ENCODE data around the gene NRXN3. TPM values are rescaled to one million over a fixed set of nuclear protein-coding genes. Genes with fewer than 3 reads are reported as not detected.
A peak's percentile ranks its signal among the peaks of the same experiment; 100 is the strongest.

The NRXN3 gene
- total RNA-seq, 2 experiments from 2014 or later: not detected

DNA sequence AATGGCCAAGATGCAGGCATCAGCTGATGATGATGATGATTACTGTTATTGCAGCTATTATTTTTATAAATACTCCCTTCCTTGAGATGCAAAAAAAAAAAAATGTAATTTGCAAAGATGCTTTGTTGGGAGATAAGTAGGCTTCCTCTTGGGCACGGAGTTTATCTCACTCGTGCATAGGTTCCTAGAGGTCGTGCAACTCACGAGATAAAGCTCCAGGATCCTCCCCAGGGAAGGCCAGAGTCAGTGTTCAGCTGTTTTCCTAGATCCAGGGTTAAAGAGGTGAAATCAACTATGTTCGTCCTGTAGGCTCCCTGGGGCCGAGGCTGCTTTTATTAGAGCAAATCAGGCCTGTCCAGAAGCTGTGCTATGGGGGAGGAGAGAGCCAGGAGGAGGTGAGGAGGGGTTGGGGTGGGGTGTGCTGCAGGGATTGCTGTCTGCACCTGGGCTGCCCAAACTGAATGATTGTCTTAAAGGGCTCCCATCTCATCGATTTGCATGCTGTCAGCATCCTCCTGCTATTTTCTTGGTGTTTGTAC, 270.3 kb downstream of the NRXN3 start:
- ChIA-PET POLR2A (no interaction called here), CTCF (interaction anchor here (1.0 kb wide), 1 partner anchor 8 kb away, joined by 3 read pairs; no protein-coding TSS in a partner anchor)
- DNase-seq: no peak
- Mint-ChIP-seq H3K27ac (no peak overlapping the region), H3K36me3 (ENCODE audit: low read depth) (no peaks in the 10 kb centered on the region), H3K27me3 (no peaks in the 10 kb centered on the region), H3K4me1 (no peaks in the 10 kb centered on the region), H3K4me3 (no peak overlapping the region), H3K9me3 (no peaks in the 10 kb centered on the region)

DNA sequence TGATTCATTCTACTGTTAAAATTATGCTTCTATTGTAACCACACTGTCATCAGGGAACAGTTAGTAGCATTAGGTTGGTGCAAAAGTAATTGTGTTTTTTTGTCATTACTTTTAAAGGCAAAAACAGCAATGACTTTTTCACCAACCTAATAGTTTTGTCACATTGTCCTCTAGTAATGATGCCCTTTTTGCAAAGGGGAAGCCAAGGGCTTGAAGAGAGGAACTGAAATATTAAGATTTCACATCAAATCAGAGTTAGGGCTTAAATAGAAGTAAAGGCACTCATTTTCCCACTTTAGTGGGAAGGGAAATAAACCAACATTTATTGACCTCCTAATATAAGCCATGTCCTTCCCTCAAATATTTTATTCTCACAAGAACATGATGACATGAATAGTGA, 273.7 kb downstream of the NRXN3 start:
- no peak for DNase-seq
- POLR2A ChIA-PET: no interaction called here
- Mint-ChIP-seq H3K27ac (no peak overlapping the region), H3K36me3 (ENCODE audit: low read depth) (no peaks in the 10 kb centered on the region), H3K9me3 (no peaks in the 10 kb centered on the region), H3K4me3 (no peak overlapping the region), H3K4me1 (no peaks in the 10 kb centered on the region), H3K27me3 (no peaks in the 10 kb centered on the region)
- CTCF ChIA-PET: no interaction called here

DNA sequence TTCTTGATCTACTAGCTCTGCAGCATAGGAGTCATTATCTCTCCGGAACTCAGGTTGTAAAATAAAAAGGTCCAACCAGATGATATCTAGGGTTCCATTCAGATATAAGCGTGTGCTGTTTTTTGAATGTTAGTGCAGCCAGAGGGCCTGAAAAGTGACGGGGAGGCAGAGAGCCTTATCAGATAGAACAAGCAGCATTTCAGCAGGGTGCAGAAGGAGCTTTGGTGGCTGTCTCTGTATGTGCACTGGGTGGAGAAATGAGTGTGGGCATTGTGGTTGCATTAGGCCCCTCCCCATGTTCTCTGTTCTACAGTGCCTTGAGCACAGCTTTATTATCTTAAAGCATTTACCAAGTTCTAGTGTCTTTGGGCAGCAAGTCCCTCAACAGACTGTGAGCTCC, 275.1 kb downstream of the NRXN3 start:
- DNase-seq: no peak
- H3K27ac Mint-ChIP-seq: no peak overlapping the region
- no peaks in the 10 kb centered on the region for H3K4me1 Mint-ChIP-seq
- CTCF ChIA-PET: interaction anchor here (1.4 kb wide), 1 partner anchor 121 kb away, joined by 4 read pairs; no protein-coding TSS in a partner anchor
- no peaks in the 10 kb centered on the region for H3K27me3 Mint-ChIP-seq
- H3K36me3 Mint-ChIP-seq (ENCODE audit: low read depth): no peaks in the 10 kb centered on the region
- no peaks in the 10 kb centered on the region for H3K9me3 Mint-ChIP-seq
- H3K4me3 Mint-ChIP-seq: no peak overlapping the region
- POLR2A ChIA-PET: no interaction called here

DNA sequence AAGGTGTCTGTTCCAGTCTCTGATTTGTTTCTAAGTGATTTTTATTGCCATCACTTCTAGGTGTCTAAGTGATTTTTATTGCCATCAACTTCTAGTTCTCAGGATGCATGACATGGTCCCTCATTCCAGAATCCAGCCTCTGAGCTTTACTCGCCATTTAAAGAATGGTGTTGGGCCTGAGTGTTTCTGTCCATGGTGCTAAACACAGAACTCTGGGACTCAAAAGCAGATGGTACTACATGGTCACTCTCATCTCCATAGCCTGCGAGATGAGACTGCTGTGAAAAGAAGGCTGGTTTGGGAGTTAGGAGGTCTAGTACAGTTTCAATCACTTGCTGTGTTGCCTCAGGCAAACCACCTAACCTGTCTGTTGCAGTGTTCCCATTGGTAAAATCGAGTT, 276.6 kb downstream of the NRXN3 start:
- no peaks in the 10 kb centered on the region for H3K36me3 Mint-ChIP-seq (ENCODE audit: low read depth)

DNA sequence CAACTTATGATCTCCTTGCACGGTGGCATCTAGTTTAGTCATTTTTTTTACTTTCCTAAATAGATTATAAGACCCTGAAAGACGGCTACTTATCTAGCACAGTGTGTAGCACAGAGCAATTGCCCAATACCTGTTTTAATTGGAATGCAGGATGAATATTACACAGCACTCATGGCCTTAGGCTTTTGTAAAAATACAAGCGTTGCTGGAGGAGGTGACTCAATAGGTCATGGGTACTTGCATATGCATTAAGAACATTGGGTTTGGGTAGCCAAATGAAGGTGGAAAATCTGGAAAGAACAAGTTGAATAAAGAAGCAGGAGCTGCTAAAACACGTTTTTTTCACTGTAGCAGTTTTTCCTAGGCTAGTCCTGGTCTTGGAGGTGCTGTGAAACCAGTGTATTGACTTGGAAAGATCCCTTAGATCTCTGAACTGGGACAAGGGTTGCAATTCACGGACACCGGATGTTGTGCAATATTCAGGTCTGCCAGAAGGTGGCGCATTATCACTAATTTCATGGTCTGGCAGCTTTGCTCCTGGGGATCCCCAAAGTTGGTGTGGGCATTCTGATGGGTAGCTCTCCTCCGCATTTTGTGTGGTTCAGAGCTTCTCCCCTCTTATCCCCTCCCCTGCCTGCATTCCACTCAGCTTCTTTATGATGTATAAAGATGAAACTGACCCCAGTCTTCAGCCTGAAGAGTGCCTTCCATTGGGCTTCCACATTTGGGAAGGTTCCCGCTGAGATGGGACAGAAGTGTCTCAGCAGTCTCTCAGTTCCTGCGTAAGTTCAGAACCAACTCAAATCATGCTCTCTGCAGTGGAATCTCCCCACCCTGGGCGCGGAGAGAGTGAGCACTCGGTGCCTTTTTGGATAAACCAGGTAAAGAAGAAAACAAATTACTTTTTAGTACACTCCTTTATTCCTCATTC, 278.3 kb downstream of the NRXN3 start:
- Mint-ChIP-seq H3K27me3 (no peaks in the 10 kb centered on the region), H3K27ac (no peak overlapping the region), H3K36me3 (ENCODE audit: low read depth) (no peaks in the 10 kb centered on the region), H3K4me1 (no peaks in the 10 kb centered on the region), H3K9me3 (no peaks in the 10 kb centered on the region), H3K4me3 (no peak overlapping the region)
- CTCF ChIA-PET: interaction anchor here (0.6 to 1.9 kb wide), 8 partner anchors 9 to 389 kb away, joined by 3 to 8 read pairs (median 4); no protein-coding TSS in a partner anchor
- DNase-seq: peak; percentile 55
- POLR2A ChIA-PET: no interaction called here

More for the DNA sequence above, 276.6 kb downstream of the NRXN3 start:
- Mint-ChIP-seq H3K4me3 (no peak overlapping the region), H3K27ac (no peak overlapping the region), H3K9me3 (no peaks in the 10 kb centered on the region), H3K4me1 (no peaks in the 10 kb centered on the region), H3K27me3 (no peaks in the 10 kb centered on the region)
- CTCF ChIA-PET: no interaction called here
- DNase-seq: no peak
- POLR2A ChIA-PET: no interaction called here

DNA sequence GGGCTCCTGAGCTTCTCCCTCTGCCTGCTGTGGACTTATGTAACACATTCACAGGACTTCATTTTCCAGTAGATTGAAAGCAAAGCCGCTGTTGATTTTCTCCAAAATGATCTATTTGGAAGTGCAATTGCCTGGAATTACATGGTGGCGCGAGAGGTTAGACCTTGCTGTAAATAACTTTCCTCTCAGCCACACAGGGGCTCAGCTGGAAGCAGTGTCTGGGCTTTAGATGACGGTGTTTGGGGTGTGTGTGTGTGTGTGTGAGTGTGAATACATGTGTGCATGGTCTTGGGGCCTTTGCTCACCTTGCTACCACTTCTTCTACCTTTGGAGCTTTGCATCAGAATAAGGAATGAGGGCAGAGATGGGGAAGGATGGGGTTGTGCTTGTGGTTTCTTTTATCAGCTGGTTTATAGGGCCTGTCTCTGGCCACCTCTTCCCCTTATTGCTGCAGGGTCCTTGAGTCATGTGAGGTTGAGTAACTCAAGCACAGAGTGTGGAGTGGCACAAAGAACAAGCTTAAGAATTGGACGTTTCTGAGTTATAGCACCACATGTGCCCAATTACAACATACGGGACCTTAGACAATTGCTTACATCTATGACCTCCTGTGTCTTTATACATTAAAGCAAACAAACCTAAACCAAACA, 280.6 kb downstream of the NRXN3 start:
- Mint-ChIP-seq H3K36me3 (ENCODE audit: low read depth) (no peaks in the 10 kb centered on the region), H3K4me3 (no peak overlapping the region), H3K27me3 (no peaks in the 10 kb centered on the region), H3K9me3 (no peaks in the 10 kb centered on the region), H3K27ac (no peak overlapping the region), H3K4me1 (no peaks in the 10 kb centered on the region)
- ChIA-PET POLR2A (no interaction called here), CTCF (interaction anchor here (1.2 kb wide), 1 partner anchor 117 kb away, joined by 4 read pairs; no protein-coding TSS in a partner anchor)
- no peak for DNase-seq

DNA sequence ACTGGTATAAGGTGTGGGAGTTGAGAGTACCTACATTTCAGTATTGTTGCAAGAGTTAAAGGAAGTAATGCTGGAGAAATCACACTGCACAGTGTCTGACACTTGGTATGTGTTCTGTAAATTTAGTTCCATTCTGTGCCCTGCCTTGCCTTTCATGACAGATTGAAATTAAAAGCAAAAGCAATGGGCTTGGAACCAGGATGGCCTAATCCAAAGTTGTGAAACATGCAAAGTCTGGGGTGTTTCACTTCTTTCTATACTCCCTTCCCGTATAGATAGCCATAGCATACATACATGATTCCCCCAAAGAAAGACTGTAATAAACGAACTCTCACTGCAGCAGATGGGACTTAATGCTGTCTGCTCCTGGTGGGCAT, 281.1 kb downstream of the NRXN3 start:
- ChIA-PET POLR2A (no interaction called here), CTCF (no interaction called here)
- Mint-ChIP-seq H3K36me3 (ENCODE audit: low read depth) (no peaks in the 10 kb centered on the region), H3K4me1 (no peaks in the 10 kb centered on the region), H3K4me3 (no peak overlapping the region), H3K27ac (no peak overlapping the region), H3K27me3 (no peaks in the 10 kb centered on the region), H3K9me3 (no peaks in the 10 kb centered on the region)
- DNase-seq: no peak

DNA sequence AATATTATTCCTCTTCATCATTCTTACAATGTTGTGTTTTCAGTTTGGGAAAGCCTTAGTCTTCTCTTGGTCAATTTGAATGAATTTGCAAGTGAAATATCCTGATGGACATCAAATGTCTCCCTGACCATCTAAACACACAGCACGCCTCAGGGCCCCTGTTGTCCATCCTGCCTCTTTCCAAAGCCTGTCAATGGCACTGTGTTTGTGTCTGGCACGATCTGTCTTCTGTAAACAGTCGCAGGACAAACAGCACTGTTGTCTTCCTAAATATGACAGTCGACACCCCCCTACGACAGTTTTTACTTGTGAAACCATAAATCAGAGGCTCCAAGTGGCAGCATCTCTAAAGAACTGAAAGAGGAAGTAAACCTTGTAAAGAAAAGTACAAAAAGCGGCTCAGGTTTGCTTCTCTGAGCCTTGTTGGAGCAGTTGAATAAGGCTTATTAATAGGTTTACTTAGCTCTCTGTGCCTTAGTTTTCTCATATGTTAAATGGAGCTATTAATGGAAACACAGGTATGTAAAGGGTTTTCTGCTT, 285.8 kb downstream of the NRXN3 start:
- CTCF ChIA-PET: no interaction called here

DNA sequence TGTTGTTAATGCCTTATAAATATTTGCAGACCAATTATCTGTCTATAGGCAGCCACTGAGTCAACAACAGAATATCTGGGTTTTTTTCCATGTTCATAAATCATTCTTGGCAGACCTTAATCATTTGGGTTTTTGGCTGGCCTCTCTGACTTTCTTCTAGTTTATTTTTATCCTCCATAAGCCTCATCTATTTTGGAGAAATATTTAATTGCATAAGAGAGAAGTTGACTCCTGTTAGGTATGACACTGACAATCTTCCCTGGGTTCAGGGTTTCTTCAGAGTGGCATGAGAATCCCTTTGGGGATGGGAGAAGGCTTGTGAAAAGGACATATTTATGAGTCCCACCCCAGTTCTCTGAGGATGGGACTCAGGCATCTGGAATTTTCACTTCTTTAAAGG, 299.8 kb downstream of the NRXN3 start:
- no peaks in the 10 kb centered on the region for H3K9me3 Mint-ChIP-seq
- DNase-seq: no peak
- ChIA-PET POLR2A (no interaction called here), CTCF (no interaction called here)
- no peaks in the 10 kb centered on the region for H3K27me3 Mint-ChIP-seq
- no peaks in the 10 kb centered on the region for H3K4me1 Mint-ChIP-seq
- no peak overlapping the region for H3K27ac Mint-ChIP-seq
- H3K36me3 Mint-ChIP-seq (ENCODE audit: low read depth): no peaks in the 10 kb centered on the region
- no peak overlapping the region for H3K4me3 Mint-ChIP-seq

More for the DNA sequence above, 285.8 kb downstream of the NRXN3 start:
- Mint-ChIP-seq H3K27ac (no peak overlapping the region), H3K4me3 (no peak overlapping the region), H3K9me3 (no peaks in the 10 kb centered on the region), H3K27me3 (no peaks in the 10 kb centered on the region), H3K36me3 (ENCODE audit: low read depth) (no peaks in the 10 kb centered on the region), H3K4me1 (no peaks in the 10 kb centered on the region)
- DNase-seq: no peak
- POLR2A ChIA-PET: no interaction called here

DNA sequence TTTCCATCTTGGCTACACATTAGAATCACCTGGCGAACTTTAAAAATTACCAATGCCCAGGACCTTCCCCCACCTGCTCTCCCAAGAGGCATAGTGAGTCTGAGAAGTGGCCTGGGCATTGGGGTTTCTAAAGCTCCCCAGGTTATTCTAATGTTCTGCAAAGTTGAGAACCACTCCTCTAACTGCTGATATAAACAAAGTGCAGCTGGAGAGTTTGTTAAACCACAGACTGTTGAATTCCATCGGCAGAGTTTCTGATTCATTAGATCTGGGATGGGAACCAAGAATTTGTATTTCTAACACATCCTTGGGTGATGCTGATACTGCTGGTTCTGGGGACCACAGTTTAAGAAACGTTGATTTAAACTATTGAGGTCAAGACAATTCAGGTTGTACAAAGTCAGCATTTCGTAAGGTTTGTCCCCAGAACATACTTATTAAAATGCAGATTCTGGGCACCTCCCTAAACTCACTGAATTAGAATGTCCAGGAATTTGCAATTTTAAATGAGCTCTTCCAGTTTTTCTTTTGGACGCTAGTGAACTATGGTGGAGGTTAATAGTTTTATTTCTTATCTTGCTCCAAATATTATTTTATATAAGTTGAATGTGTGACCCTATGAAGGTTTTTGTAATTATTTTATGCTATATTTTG, 309.1 kb downstream of the NRXN3 start:
- H3K27me3 Mint-ChIP-seq: no peaks in the 10 kb centered on the region
- ChIA-PET POLR2A (no interaction called here), CTCF (no interaction called here)
- H3K9me3 Mint-ChIP-seq: no peaks in the 10 kb centered on the region
- H3K27ac Mint-ChIP-seq: no peak overlapping the region
- no peak for DNase-seq
- no peaks in the 10 kb centered on the region for H3K36me3 Mint-ChIP-seq (ENCODE audit: low read depth)
- H3K4me1 Mint-ChIP-seq: no peaks in the 10 kb centered on the region
- H3K4me3 Mint-ChIP-seq: no peak overlapping the region

DNA sequence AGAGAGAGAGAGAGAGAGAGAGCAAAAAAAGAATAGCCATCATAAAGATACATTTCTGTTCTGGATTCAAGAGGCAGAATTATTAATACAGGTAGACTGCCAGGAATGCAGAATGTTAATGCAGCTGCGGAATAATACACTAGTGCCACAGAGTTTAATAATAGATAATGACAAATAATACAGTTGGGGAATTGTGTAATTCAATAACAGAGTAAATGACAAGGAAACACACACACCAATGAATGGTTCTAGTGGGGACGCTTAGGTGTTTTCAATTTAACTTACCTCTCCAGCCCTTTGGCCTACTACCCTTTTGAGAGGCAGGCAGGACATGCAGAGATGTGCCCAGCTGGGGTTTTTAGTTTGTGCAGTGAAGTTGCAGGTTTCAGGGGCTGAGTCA, 313.9 kb downstream of the NRXN3 start:
- Mint-ChIP-seq H3K4me1 (no peaks in the 10 kb centered on the region), H3K27me3 (no peaks in the 10 kb centered on the region), H3K27ac (no peak overlapping the region), H3K9me3 (no peaks in the 10 kb centered on the region), H3K4me3 (no peak overlapping the region), H3K36me3 (ENCODE audit: low read depth) (no peaks in the 10 kb centered on the region)
- POLR2A ChIA-PET: no interaction called here
- CTCF ChIA-PET: no interaction called here
- no peak for DNase-seq

DNA sequence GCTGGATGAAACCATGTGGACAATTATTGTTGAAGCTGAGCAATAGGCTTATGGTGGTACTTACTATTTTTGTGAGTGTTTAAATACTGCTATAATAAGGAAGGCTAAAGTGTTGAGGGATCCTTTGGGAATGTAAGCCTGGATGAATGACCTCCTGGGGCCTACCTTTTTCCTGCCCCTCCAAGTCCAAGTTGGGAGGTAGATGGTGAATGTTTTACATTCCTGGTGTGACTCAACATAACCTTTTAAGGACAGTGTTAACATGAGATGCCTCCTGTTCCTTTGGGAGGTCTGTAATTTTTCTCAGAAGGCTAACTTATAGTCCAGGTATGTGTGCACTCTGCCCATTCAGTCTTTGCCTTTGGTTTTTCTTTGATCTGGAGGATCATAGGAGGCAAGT, 315.9 kb downstream of the NRXN3 start:
- Mint-ChIP-seq H3K36me3 (ENCODE audit: low read depth) (no peaks in the 10 kb centered on the region), H3K4me1 (no peaks in the 10 kb centered on the region), H3K9me3 (no peaks in the 10 kb centered on the region), H3K27ac (no peak overlapping the region), H3K27me3 (no peaks in the 10 kb centered on the region), H3K4me3 (no peak overlapping the region)
- no peak for DNase-seq
- ChIA-PET CTCF (no interaction called here), POLR2A (no interaction called here)

DNA sequence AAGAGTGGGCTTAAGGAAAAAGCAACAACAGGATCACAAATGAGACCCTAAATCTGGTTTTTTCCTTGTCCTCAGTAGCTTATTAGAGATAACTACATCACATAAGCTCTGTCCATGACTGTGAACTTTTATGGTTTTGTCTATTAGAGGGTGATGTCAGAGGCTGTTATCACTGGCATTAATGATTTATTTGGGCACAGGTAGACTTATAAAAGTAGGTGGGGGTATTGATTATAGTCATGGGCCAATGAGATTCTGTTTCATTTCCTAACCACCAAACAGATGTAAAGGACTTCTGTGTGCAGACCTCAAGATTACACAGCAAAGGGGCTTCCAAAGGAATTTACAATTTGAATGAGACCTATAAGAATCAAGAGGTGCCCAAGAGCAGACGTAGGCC, 316.4 kb downstream of the NRXN3 start:
- no peaks in the 10 kb centered on the region for H3K4me1 Mint-ChIP-seq
- H3K36me3 Mint-ChIP-seq (ENCODE audit: low read depth): no peaks in the 10 kb centered on the region
- no peaks in the 10 kb centered on the region for H3K27me3 Mint-ChIP-seq
- no peak overlapping the region for H3K27ac Mint-ChIP-seq
- no peak overlapping the region for H3K4me3 Mint-ChIP-seq
- POLR2A ChIA-PET: no interaction called here
- no peaks in the 10 kb centered on the region for H3K9me3 Mint-ChIP-seq
- DNase-seq: no peak
- CTCF ChIA-PET: no interaction called here
